Activated B cell treated with CpG ODN at 0.5 μM for 24 hours (primary cell): Measurements from ENCODE around the gene OBP2B. TPM values are rescaled to one million over a fixed set of nuclear protein-coding genes. Genes with fewer than 3 reads are reported as not detected.

ENCODE experiments used
- ATAC-seq: fragments of 200-7000 bp; cut with Tn5 transposase; one replicate; pipeline ENCODE4 v1.10.0; 2021; ENCODE audit warnings: low read depth, mild to moderate bottlenecking, moderate library complexity
- CTCF ChIA-PET: fragments of 350-600 bp; sonication (Branson Sonifier 250); formaldehyde crosslinking; loops from one replicate; lab custom pipeline; 2021; ENCODE audit warnings: antibody characterized with exemption; lab: Charles Lee
- POLR2A ChIA-PET: fragments of 350-600 bp; sonication (Branson Sonifier 250); formaldehyde crosslinking; loops from one replicate; lab custom pipeline; 2021; ENCODE audit warnings: antibody characterized with exemption; lab: Charles Lee
- DNase-seq: peaks from one replicate; pipeline ENCODE4 v3.0.0; 2022
- H3K27ac Mint-ChIP-seq: one replicate; pipeline ENCODE4 v1.8.0; 2020; ENCODE audit warnings: mixed read lengths
- H3K27me3 Mint-ChIP-seq: one replicate; pipeline ENCODE4 v1.8.0; 2021; ENCODE audit warnings: mixed read lengths
- H3K36me3 Mint-ChIP-seq: one replicate; pipeline ENCODE4 v1.8.0; 2021; ENCODE audit warnings: low read depth, mixed read lengths
- H3K4me1 Mint-ChIP-seq: one replicate; pipeline ENCODE4 v1.8.0; 2021; ENCODE audit warnings: mixed read lengths
- H3K4me3 Mint-ChIP-seq: one replicate; pipeline ENCODE4 v1.8.0; 2020; ENCODE audit warnings: mild to moderate bottlenecking, mixed read lengths
- H3K9me3 Mint-ChIP-seq: one replicate; pipeline ENCODE4 v1.8.0; 2020; ENCODE audit warnings: mixed read lengths
- CTCF ChIP-seq: fragments of 200-600 bp; IDR thresholded peaks from one replicate; pipeline ENCODE4 v1.8.0; 2022; ENCODE audit warnings: antibody characterized with exemption, mild to moderate bottlenecking
- intact Hi-C: fragments of 100-400 bp; cut with micrococcal nuclease; formaldehyde crosslinking; loops from one replicate; pipeline ENCODE4 v1.15.1; 2024
- total RNA-seq: library from RNA; stranded (reverse); gene quantifications from 2 replicates; pipeline ENCODE4 v1.2.3, GENCODE V29; 2022

Gene OBP2B
- total RNA-seq, 1 donor from 2014 or later: not detected

GRCh38 chr9:133186736-133187135, 22.3 kb downstream of the OBP2B start:
- ATAC-seq (no peak), DNase-seq (no peak)
- intact Hi-C loops: loop anchor here (1.0 kb wide), 3 partner anchors 170 to 300 kb away; partner anchors contain the start of genes SURF1 and SURF2
- no peak for TF ChIP-seq CTCF
- H3K4me1 Mint-ChIP-seq: peaks cover 9% of the 10 kb centered on the region
- no peaks in the 10 kb centered on the region for H3K36me3 Mint-ChIP-seq
- no peak overlapping the region for H3K27ac Mint-ChIP-seq
- ChIA-PET POLR2A (interaction anchor here (1.0 to 2.1 kb wide), 4 partner anchors 161 to 300 kb away, joined by 3 to 6 read pairs (median 4); partner anchors contain the start of genes MED22, RPL7A, SURF1 and SURF2), CTCF (interaction anchor here (0.6 to 5.0 kb wide), 14 partner anchors 9 to 556 kb away, joined by 3 to 54 read pairs (median 5); partner anchors contain the start of gene CACFD1)
- no peaks in the 10 kb centered on the region for H3K9me3 Mint-ChIP-seq
- peaks cover 27% of the 10 kb centered on the region for H3K27me3 Mint-ChIP-seq
- H3K4me3 Mint-ChIP-seq: no peak overlapping the region

- intact Hi-C loops: no loop called here
Observed at GRCh38 chr9:133184971-133185370, 24.1 kb downstream of the OBP2B start.

GRCh38 chr9:133182151-133182550, 26.9 kb downstream of the OBP2B start:
- TF ChIP-seq CTCF: no peak
- H3K27me3 Mint-ChIP-seq: peaks cover 24% of the 10 kb centered on the region
- ATAC-seq: no peak
- H3K36me3 Mint-ChIP-seq: no peaks in the 10 kb centered on the region
- intact Hi-C loops: no loop called here
- H3K4me1 Mint-ChIP-seq: peaks cover 9% of the 10 kb centered on the region
- H3K4me3 Mint-ChIP-seq: no peak overlapping the region
- POLR2A ChIA-PET: no interaction called here
- DNase-seq: no peak
- CTCF ChIA-PET: interaction anchor here (0.7 to 2.4 kb wide), 3 partner anchors 11 to 160 kb away, joined by 3 to 11 read pairs (median 5); no protein-coding TSS in a partner anchor
- H3K27ac Mint-ChIP-seq: no peak overlapping the region
- no peaks in the 10 kb centered on the region for H3K9me3 Mint-ChIP-seq

More at GRCh38 chr9:133184971-133185370, 24.1 kb downstream of the OBP2B start:
- Mint-ChIP-seq H3K4me3 (no peak overlapping the region), H3K4me1 (peaks cover 9% of the 10 kb centered on the region), H3K36me3 (no peaks in the 10 kb centered on the region), H3K27me3 (peaks cover 30% of the 10 kb centered on the region), H3K27ac (no peak overlapping the region), H3K9me3 (no peaks in the 10 kb centered on the region)
- CTCF ChIA-PET: interaction anchor here (0.6 to 5.0 kb wide), 4 partner anchors 89 to 300 kb away, joined by 4 to 54 read pairs (median 9); no protein-coding TSS in a partner anchor
- POLR2A ChIA-PET: interaction anchor here (0.6 kb wide), 1 partner anchor 295 kb away, joined by 3 read pairs; no protein-coding TSS in a partner anchor
- TF ChIP-seq CTCF: no peak
- ATAC-seq: no peak
- DNase-seq: no peak

GRCh38 chr9:133181561-133181960, 27.5 kb downstream of the OBP2B start:
- Mint-ChIP-seq H3K4me1 (peaks cover 9% of the 10 kb centered on the region), H3K9me3 (no peaks in the 10 kb centered on the region), H3K27ac (no peak overlapping the region), H3K27me3 (peaks cover 26% of the 10 kb centered on the region), H3K36me3 (no peaks in the 10 kb centered on the region), H3K4me3 (no peak overlapping the region)
- CTCF ChIA-PET: interaction anchor here (0.7 to 2.4 kb wide), 4 partner anchors 10 to 159 kb away, joined by 3 to 11 read pairs (median 5); no protein-coding TSS in a partner anchor
- POLR2A ChIA-PET: no interaction called here
- TF ChIP-seq CTCF: no peak
- ATAC-seq (no peak), DNase-seq (no peak)
- intact Hi-C loops: loop anchor here (2.0 kb wide), 1 partner anchor 33 kb away; no protein-coding TSS in a partner anchor

GRCh38 chr9:133180953-133181352, 28.1 kb downstream of the OBP2B start:
- no peak overlapping the region for H3K4me3 Mint-ChIP-seq
- H3K9me3 Mint-ChIP-seq: no peaks in the 10 kb centered on the region
- intact Hi-C loops: loop anchor here (1.0 to 2.0 kb wide), 2 partner anchors 32 to 78 kb away; no protein-coding TSS in a partner anchor
- TF ChIP-seq CTCF: no peak
- CTCF ChIA-PET: interaction anchor here (1.0 to 2.4 kb wide), 7 partner anchors 10 to 223 kb away, joined by 3 to 11 read pairs (median 3); no protein-coding TSS in a partner anchor
- peaks cover 6% of the 10 kb centered on the region for H3K4me1 Mint-ChIP-seq
- no peaks in the 10 kb centered on the region for H3K36me3 Mint-ChIP-seq
- H3K27ac Mint-ChIP-seq: no peak overlapping the region
- ATAC-seq (no peak), DNase-seq (no peak)
- POLR2A ChIA-PET: no interaction called here
- peaks cover 23% of the 10 kb centered on the region for H3K27me3 Mint-ChIP-seq
